Endothelial cell of umbilical vein (primary cell): Measurements from ENCODE around the gene OR2B6. TPM values are rescaled to one million over a fixed set of nuclear protein-coding genes. Genes with fewer than 3 reads are reported as not detected.

ENCODE experiments used
- BruUV-seq: library from RNA; stranded (reverse); fragments of 400-500 nt; replicated peaks from 2 replicates; lab custom pipeline; 2021; lab: Mats Ljungman, UMichigan
- CTCF ChIA-PET: fragments of 300-600, 350-600 bp; sonication (Branson Sonifier 250); formaldehyde crosslinking; loops from one replicate; lab custom pipeline; 2021; ENCODE audit warnings: antibody characterized with exemption, inconsistent platforms; lab: Charles Lee
- POLR2A ChIA-PET: fragments of 300-600, 350-600 bp; sonication (Branson Sonifier 250); formaldehyde crosslinking; loops from one replicate; lab custom pipeline; 2021; ENCODE audit warnings: antibody characterized with exemption, inconsistent platforms; lab: Charles Lee
- DNase-seq: peaks from one replicate; pipeline ENCODE4 v3.0.0-alpha.2; 2011; ENCODE audit warnings: low read depth, low spot score
- FAIRE-seq: peaks from 2 replicates; lab custom pipeline; 2011; peaks lifted over from hg19 to GRCh38; lab: Jason Lieb, UNC
- H2AFZ ChIP-seq: 2 replicates; pipeline ENCODE4 v1.6.0; 2012; ENCODE audit warnings: low read depth, low read length, control low read depth, inconsistent platforms
- H3K27ac ChIP-seq: 2 replicates; pipeline ENCODE4 v1.5.1; 2011; ENCODE audit warnings: low read depth, mild to moderate bottlenecking, control low read depth, low read length, moderate library complexity; ENCODE audit not compliant: insufficient read depth
- H3K27me3 ChIP-seq, 2 experiments: 2 replicates each; pipeline versions ENCODE4 v1.6.0 to v1.6.1; 2011; ENCODE audit warnings: low read length in 2 of 2, mixed read lengths in 1 of 2; ENCODE audit not compliant: control insufficient read depth in 2 of 2, insufficient read depth in 2 of 2
- H3K36me3 ChIP-seq, 2 experiments: 2 replicates in 1 of 2; 3 replicates in 1 of 2; pipeline ENCODE4 v1.5.1; 2011; ENCODE audit warnings: low read length in 2 of 2, mild to moderate bottlenecking in 1 of 2, moderate library complexity in 1 of 2; ENCODE audit not compliant: control insufficient read depth in 2 of 2, insufficient read depth in 2 of 2; ENCODE audit errors: extremely low read depth in 1 of 2
- H3K4me1 ChIP-seq: 3 replicates; pipeline ENCODE4 v1.5.1; 2011; ENCODE audit warnings: mild to moderate bottlenecking, low read length; ENCODE audit not compliant: control insufficient read depth, insufficient read depth; ENCODE audit errors: extremely low read depth
- H3K4me2 ChIP-seq: 2 replicates; pipeline ENCODE4 v1.6.1; 2011; ENCODE audit warnings: low read length, control low read depth, mixed read lengths; ENCODE audit not compliant: insufficient read depth
- H3K4me3 ChIP-seq, 3 experiments: fragments of 200-600 bp in 1 of 3; sonication (generic), shearing (Covaris generic) in 1 of 3; replicated peaks in 1 of 3; 2 replicates each; pipeline ENCODE4 v1.5.1; 2011 to 2016; ENCODE audit warnings: control low read depth in 3 of 3, low read length in 3 of 3, mild to moderate bottlenecking in 2 of 3, inconsistent platforms in 1 of 3, low read depth in 1 of 3, moderate library complexity in 1 of 3; ENCODE audit not compliant: insufficient read depth in 1 of 3
- H3K79me2 ChIP-seq: 2 replicates; pipeline ENCODE4 v1.6.0; 2012; ENCODE audit warnings: low read length, inconsistent platforms; ENCODE audit not compliant: control insufficient read depth, insufficient read depth
- H3K9ac ChIP-seq: replicated peaks from 2 replicates; pipeline ENCODE3; 2011; ENCODE audit warnings: low read length, control low read depth; ENCODE audit not compliant: insufficient read depth; ENCODE audit errors: extremely low read depth
- H3K9me1 ChIP-seq: replicated peaks from 3 replicates; pipeline ENCODE4 v1.6.0; 2011; ENCODE audit warnings: mild to moderate bottlenecking, low read length; ENCODE audit not compliant: control insufficient read depth, insufficient read depth; ENCODE audit errors: extremely low read depth
- H3K9me3 ChIP-seq: replicated peaks from 2 replicates; pipeline ENCODE4 v1.5.1; 2012; ENCODE audit warnings: low read length, inconsistent platforms; ENCODE audit not compliant: control insufficient read depth, insufficient read depth
- H4K20me1 ChIP-seq: replicated peaks from 2 replicates; pipeline ENCODE3; 2011; ENCODE audit warnings: mild to moderate bottlenecking, low read length; ENCODE audit not compliant: control insufficient read depth, insufficient read depth; ENCODE audit errors: extremely low read depth
- CTCF ChIP-seq, 2 donors: IDR thresholded peaks; 1 replicate in 1 of 2; 2 replicates in 1 of 2; pipeline ENCODE4 v1.5.1; 2011; ENCODE audit warnings: low read length in 2 of 2, mild to moderate bottlenecking in 2 of 2, moderate library complexity in 2 of 2, control low read depth in 1 of 2, inconsistent platforms in 1 of 2, low read depth in 1 of 2; ENCODE audit not compliant: insufficient read depth in 1 of 2; ENCODE audit errors: extremely low read depth in 1 of 2
- EZH2 ChIP-seq: IDR thresholded peaks from 2 replicates; pipeline ENCODE4 v1.6.1; 2012; ENCODE audit warnings: borderline replicate concordance, low read depth, mild to moderate bottlenecking, moderate library complexity, low read length, inconsistent platforms; ENCODE audit not compliant: severe bottlenecking
- FOS ChIP-seq: IDR thresholded peaks from 2 replicates; pipeline ENCODE4 v1.6.1; 2011; ENCODE audit warnings: mild to moderate bottlenecking, low read length, moderate library complexity, borderline replicate concordance; ENCODE audit not compliant: insufficient read depth
- GATA2 ChIP-seq: IDR thresholded peaks from 2 replicates; pipeline ENCODE4 v1.7.0; 2011; ENCODE audit warnings: low read depth, mild to moderate bottlenecking, moderate library complexity, mixed read lengths, low read length; ENCODE audit not compliant: insufficient read length, insufficient read depth
- JUN ChIP-seq: IDR thresholded peaks from 2 replicates; pipeline ENCODE4 v1.6.1; 2011; ENCODE audit warnings: borderline replicate concordance, low read depth; ENCODE audit not compliant: insufficient read length, insufficient read depth
- MYC ChIP-seq: IDR thresholded peaks from one replicate; pipeline ENCODE4 v1.6.1; 2011; ENCODE audit warnings: mild to moderate bottlenecking, low read depth, low read length
- POLR2A ChIP-seq: IDR thresholded peaks from 2 replicates; pipeline ENCODE4 v1.6.1; 2012; ENCODE audit warnings: low read depth, mild to moderate bottlenecking, control low read depth, low read length
- POLR2AphosphoS5 ChIP-seq: IDR thresholded peaks from 2 replicates; pipeline ENCODE4 v1.6.1; 2012; ENCODE audit warnings: low read depth, mild to moderate bottlenecking, control low read depth, low read length, moderate library complexity; ENCODE audit not compliant: insufficient read depth
- dilution Hi-C: fragments of 300-500 bp; cut with MboI; formaldehyde crosslinking; loops from one replicate; pipeline ENCODE4 v1.15.0; 2019; ENCODE audit warnings: low sequenced_read_pairs; ENCODE audit not compliant: extremely low pct_ligation_motif_present
- intact Hi-C: fragments of 100-400 bp; cut with micrococcal nuclease; formaldehyde crosslinking; loops from one replicate; pipeline ENCODE4 v1.10.0; 2022
- polyA plus RNA-seq, 4 experiments: library from polyadenylated mRNA; depleted of rRNA in 3 of 4; stranded (reverse) in 3 of 4; unstranded in 1 of 4; fragments of >200 nt; gene quantifications; 2 replicates each; pipeline versions ENCODE4 v1.2.1 to v1.2.3, GENCODE V29; 2011 to 2012; ENCODE audit warnings: missing spikeins in 1 of 4
- total RNA-seq: library from RNA; stranded (reverse); gene quantifications from 2 replicates; pipeline ENCODE4 v1.2.3, GENCODE V29; 2021
- TF ChIP-seq, protein P1 (sequence below): IDR thresholded peaks from 2 replicates; pipeline ENCODE4 v1.6.1; 2011; ENCODE audit not compliant: insufficient read depth, insufficient read length

The OR2B6 gene
- total and polyA plus RNA-seq, 2 donors (not counting 3 experiments of a cell fraction or from before 2014, with no cell fraction given): not detected

GRCh38 chr6:27994616-27995015 lies 37.6 kb downstream of the OR2B6 start:
- H3K36me3 ChIP-seq: no peaks in the 10 kb centered on the region
- no peak overlapping the region for H3K9ac ChIP-seq
- H2AFZ ChIP-seq: no peak overlapping the region
- intact Hi-C loops (no loop called here), dilution Hi-C loops (no loop called here)
- no peaks in the 10 kb centered on the region for H3K9me1 ChIP-seq
- POLR2A ChIA-PET: no interaction called here
- H3K4me2 ChIP-seq: no peak overlapping the region
- no peaks in the 10 kb centered on the region for H4K20me1 ChIP-seq
- FAIRE-seq (no peak), DNase-seq (no peak)
- no peak overlapping the region for H3K4me3 ChIP-seq
- no peak for TF ChIP-seq GATA2
- no peak for TF ChIP-seq JUN
- TF ChIP-seq POLR2A: no peak
- no peak overlapping the region for H3K27ac ChIP-seq
- H3K27me3 ChIP-seq: no peaks in the 10 kb centered on the region
- no peaks in the 10 kb centered on the region for H3K9me3 ChIP-seq
- CTCF ChIA-PET: no interaction called here
- no peaks in the 10 kb centered on the region for H3K79me2 ChIP-seq
- H3K4me1 ChIP-seq: no peaks in the 10 kb centered on the region
- no TSS peak for BruUV-seq

- Histone ChIP-seq H3K36me3 (no peaks in the 10 kb centered on the region), H3K4me3 (no peak overlapping the region), H3K4me2 (no peak overlapping the region), H3K27me3 (no peaks in the 10 kb centered on the region), H3K27ac (no peak overlapping the region), H4K20me1 (no peaks in the 10 kb centered on the region), H3K9me1 (no peaks in the 10 kb centered on the region), H2AFZ (no peak overlapping the region), H3K79me2 (no peaks in the 10 kb centered on the region), H3K4me1 (no peaks in the 10 kb centered on the region), H3K9ac (no peak overlapping the region), H3K9me3 (no peaks in the 10 kb centered on the region)
- TF ChIP-seq GATA2: no peak
- no peak for TF ChIP-seq CTCF (IDR thresholded peaks at IDR 0.05; ENCODE audit: extremely low read depth in 1 of 2, insufficient read depth in 1 of 2, low read depth in 1 of 2, low read length in 2 of 2)
- TF ChIP-seq FOS: no peak
- TF ChIP-seq, protein P1, sequence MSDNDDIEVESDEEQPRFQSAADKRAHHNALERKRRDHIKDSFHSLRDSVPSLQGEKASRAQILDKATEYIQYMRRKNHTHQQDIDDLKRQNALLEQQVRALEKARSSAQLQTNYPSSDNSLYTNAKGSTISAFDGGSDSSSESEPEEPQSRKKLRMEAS: no peak
- TF ChIP-seq POLR2A: no peak
- TF ChIP-seq JUN: no peak
- no peak for TF ChIP-seq POLR2AphosphoS5
- TF ChIP-seq EZH2: no peak
- no peak for TF ChIP-seq MYC
- no peak for DNase-seq
- intact Hi-C loops: no loop called here
- ChIA-PET POLR2A (no interaction called here), CTCF (no interaction called here)
- no TSS peak for BruUV-seq
- no peak for FAIRE-seq
- dilution Hi-C loops: no loop called here
Measured at GRCh38 chr6:28000351-28001045, 43.5 kb downstream of the OR2B6 start.
